WERI-Rb-1 (cell line): Measurements from ENCODE around the gene KCTD14.
A peak's percentile ranks its signal among the peaks of the same experiment; 100 is the strongest.
"Not testable (repeated sequence)": the region's sequence is repeated elsewhere in the genome, so short reads cannot be mapped to it uniquely, and the experiment has no call there.

Experiments used
- DNase-seq: peaks from one replicate; pipeline ENCODE4 v3.0.0-alpha.2; 2020
- H3K27ac ChIP-seq: fragments of 250-450 bp; sonication (Bioruptor Pico); 2 replicates; pipeline ENCODE4 v1.5.1; 2020; ENCODE audit warnings: mild to moderate bottlenecking, moderate library complexity
- H3K27me3 ChIP-seq: fragments of 250-450 bp; sonication (Bioruptor Pico); 2 replicates; pipeline ENCODE4 v1.5.1; 2021; ENCODE audit warnings: mild to moderate bottlenecking, low read depth, moderate library complexity; ENCODE audit not compliant: insufficient read depth, severe bottlenecking
- H3K36me3 ChIP-seq: fragments of 250-450 bp; sonication (Bioruptor Pico); 2 replicates; pipeline ENCODE4 v1.5.1; 2020; ENCODE audit warnings: mild to moderate bottlenecking, moderate library complexity
- H3K4me3 ChIP-seq: 2 replicates; pipeline ENCODE4 v1.5.1; 2011; ENCODE audit warnings: low read depth, mild to moderate bottlenecking, control low read depth, low read length
- H3K9me3 ChIP-seq: fragments of 250-450 bp; sonication (Bioruptor Pico); 2 replicates; pipeline ENCODE4 v1.5.1; 2021; ENCODE audit warnings: mild to moderate bottlenecking, moderate library complexity; ENCODE audit not compliant: severe bottlenecking
- TF ChIP-seq, protein P1 (sequence below): IDR thresholded peaks from 2 replicates; pipeline ENCODE4 v1.5.1; 2011; ENCODE audit warnings: low read depth, mild to moderate bottlenecking, control low read depth, inconsistent platforms, low read length

KCTD14 gene

DNA sequence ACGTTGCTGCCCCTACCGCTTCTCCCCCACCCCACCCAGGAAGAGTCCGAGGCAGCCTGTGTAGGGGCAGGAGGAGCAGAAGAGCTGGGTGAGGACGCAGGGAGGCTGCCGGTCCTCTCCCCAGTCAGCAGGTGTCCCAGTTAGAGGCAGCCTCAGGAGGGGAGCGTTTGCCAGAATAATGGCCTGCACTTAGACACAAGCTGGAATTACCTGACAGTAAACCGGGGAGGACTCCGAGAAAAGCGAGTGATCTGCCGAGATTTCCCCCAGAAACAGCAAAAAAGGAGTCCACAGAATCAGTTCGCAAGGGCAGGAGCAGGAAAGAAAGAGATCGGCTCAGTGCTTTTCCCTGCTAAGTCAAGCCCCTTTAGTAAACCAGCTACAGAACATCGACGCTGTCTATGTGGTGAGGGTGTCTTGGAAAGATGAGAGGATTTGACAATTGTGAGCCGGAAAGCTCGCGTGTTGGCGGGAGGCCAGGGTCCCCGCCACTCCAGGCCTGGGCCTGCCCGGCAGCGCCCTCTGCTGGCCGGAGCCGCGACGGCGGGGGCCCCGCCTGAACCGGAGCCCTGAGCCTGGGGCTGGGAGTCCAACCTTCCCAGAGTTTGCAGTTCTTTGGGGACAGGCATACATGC lies 22.9 kb upstream of the KCTD14 start:
- Histone ChIP-seq H3K27me3 (no peaks in the 10 kb centered on the region), H3K27ac (peak overlapping the region; percentile 86), H3K4me3 (peak overlapping the region; percentile 34)

DNA sequence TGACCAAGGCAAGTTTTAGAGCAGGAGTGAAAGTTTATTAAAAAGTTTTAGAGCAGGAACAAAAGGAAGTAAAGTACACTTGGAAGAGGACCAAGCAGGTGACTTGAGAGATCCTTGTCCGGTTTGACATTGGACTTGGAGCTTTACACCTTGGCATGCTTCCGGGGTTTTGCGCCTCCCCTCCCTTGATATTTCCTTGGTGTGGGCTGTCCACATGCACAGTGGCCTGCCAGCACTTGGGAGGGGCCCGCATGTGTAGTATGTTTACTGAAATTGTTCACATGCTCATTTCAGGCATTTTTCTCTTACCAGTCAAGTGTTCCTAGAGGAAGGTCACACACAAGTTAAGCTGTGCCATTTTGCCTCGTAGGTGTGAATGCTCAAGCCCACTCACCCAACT lies 21.6 kb upstream of the KCTD14 start:
- no peaks in the 10 kb centered on the region for H3K27me3 ChIP-seq
- H3K36me3 ChIP-seq = no peaks in the 10 kb centered on the region
- H3K27ac ChIP-seq = no peak overlapping the region
- H3K9me3 ChIP-seq = no peaks in the 10 kb centered on the region
- DNase-seq = no peak
- TF ChIP-seq, protein P1, sequence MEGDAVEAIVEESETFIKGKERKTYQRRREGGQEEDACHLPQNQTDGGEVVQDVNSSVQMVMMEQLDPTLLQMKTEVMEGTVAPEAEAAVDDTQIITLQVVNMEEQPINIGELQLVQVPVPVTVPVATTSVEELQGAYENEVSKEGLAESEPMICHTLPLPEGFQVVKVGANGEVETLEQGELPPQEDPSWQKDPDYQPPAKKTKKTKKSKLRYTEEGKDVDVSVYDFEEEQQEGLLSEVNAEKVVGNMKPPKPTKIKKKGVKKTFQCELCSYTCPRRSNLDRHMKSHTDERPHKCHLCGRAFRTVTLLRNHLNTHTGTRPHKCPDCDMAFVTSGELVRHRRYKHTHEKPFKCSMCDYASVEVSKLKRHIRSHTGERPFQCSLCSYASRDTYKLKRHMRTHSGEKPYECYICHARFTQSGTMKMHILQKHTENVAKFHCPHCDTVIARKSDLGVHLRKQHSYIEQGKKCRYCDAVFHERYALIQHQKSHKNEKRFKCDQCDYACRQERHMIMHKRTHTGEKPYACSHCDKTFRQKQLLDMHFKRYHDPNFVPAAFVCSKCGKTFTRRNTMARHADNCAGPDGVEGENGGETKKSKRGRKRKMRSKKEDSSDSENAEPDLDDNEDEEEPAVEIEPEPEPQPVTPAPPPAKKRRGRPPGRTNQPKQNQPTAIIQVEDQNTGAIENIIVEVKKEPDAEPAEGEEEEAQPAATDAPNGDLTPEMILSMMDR = no peak
- H3K4me3 ChIP-seq = no peak overlapping the region

More for the DNA sequence above, 22.9 kb upstream of the KCTD14 start:
- DNase-seq = peak; percentile 85
- TF ChIP-seq, protein P1 = peak; percentile 95
- Histone ChIP-seq H3K36me3 (no peaks in the 10 kb centered on the region), H3K9me3 (no peaks in the 10 kb centered on the region)

DNA sequence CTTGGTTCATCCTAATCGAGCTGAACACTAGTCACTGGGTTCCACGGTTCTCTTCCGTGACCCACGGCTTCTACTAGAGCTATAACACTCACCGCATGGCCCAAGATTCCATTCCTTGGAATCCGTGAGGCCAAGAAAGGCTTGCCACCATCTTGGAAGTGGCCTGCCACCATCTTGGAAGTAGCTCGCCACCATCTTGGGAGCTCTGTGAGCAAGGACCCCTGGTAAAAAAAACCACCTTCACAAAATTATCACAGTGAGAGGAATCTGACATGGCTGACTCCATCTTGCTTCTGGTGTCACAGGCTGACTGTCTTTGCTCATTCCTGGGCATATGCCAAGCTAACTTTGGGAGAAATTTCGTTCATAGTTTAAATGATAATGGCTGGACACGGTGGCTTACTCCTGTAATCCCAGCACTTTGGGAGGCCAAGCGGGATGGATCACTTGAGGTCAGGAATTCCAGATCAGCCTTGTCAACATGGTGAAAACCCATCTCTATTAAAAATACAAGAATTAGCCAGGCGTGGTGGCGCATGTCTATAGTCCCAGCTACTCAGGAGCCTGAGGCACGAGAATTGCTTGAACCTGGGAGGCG lies 18.9 kb upstream of the KCTD14 start:
- no peak overlapping the region for H3K4me3 ChIP-seq
- no peak for DNase-seq
- no peaks in the 10 kb centered on the region for H3K9me3 ChIP-seq
- no peaks in the 10 kb centered on the region for H3K36me3 ChIP-seq
- H3K27me3 ChIP-seq = no peaks in the 10 kb centered on the region
- TF ChIP-seq, protein P1 = no peak
- no peak overlapping the region for H3K27ac ChIP-seq

DNA sequence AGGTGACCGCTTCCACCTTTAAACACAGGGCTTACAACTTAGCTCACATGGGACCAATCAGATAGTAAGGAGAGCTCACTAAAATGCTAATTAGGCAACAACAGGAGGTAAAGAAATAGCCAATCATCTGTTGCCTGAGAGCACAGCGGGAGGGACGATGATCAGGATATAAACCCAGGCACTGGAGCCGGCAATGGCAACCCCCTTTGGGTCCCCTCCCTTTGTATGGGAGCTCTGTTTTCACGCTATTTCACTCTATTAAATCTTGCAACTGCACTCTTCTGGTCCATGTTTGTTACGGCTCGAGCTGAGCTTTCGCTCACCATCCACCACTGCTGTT lies 18.3 kb upstream of the KCTD14 start:
- not testable (repeated sequence) for H3K4me3 ChIP-seq, H3K9me3 ChIP-seq, H3K27ac ChIP-seq, DNase-seq, H3K27me3 ChIP-seq, H3K36me3 ChIP-seq

DNA sequence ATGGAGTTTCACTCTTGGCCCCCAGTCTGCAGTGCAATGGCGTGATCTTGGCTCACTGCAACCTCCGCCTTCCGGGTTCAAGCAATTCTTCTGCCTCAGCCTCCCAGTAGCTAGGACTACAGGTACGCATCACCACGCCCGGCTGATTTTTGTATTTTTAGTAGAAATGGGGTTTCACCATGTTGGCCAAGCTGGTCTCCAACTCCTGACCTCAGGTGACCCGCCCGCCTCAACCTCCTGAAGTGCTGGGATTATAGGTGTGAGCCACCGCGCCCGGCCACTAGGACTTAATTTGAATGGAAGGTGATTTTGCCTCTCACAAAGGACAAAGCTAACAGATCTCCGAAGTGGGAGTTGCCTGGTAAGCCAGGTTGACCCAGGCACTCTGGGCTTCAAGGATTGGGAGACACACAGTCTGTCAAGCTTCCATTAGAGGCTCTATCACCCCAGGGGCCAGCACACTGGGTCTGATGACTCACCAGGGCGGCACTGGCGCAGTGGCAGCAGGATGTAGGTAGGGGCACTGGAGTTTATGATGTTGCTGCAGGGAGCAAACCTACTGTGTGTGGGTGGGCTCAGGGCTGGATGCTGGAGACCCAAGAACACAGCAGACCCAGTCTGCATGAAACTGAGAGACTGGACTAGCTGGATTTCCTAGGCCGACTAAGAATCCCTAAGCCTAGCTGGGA lies 17.8 kb upstream of the KCTD14 start:
- DNase-seq = no peak
- Histone ChIP-seq H3K4me3 (no peak overlapping the region), H3K27me3 (no peaks in the 10 kb centered on the region), H3K9me3 (no peaks in the 10 kb centered on the region), H3K36me3 (no peaks in the 10 kb centered on the region), H3K27ac (no peak overlapping the region)
- TF ChIP-seq, protein P1 = no peak

DNA sequence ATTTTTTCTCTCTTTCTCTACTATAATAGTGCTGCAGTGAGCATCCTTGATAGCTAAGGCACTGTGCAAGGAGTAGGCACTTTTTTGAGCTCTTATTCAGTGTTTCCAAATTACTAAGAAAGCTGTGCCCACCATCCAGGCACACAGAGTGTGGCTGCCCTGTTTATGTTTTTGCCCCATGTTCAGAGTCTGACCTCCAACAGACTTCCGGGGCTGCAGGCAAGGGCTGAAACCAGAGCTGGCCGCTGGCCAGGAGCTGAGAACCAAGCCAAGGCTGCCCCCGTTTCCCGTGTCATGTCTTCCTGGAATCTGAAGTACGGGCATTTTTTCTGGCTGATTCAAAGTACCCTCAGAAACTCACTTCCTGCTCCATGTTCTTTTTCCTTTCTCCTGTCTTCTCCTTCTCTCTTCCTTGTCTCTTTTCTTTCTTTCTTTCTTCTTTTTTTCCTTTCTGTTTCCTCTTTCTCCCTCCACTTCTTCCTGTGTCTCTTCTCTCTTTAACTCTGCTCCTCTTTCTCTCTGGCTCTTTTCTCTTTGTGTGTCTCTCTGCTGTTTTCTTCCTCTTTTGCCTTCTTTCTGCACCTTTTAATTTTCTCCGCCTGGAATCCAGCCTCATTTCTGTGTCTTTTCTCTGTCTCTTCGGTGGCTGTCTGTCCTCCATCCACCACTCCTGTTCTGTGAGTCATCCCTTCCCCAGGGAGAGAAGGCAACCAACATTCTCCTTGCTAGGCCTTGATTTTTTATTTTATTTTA lies 17.0 kb upstream of the KCTD14 start:
- Histone ChIP-seq H3K27ac (no peak overlapping the region), H3K36me3 (no peaks in the 10 kb centered on the region), H3K9me3 (no peaks in the 10 kb centered on the region), H3K4me3 (no peak overlapping the region), H3K27me3 (no peaks in the 10 kb centered on the region)
- TF ChIP-seq, protein P1 = no peak
- DNase-seq = no peak
